Measurements from ENCODE around the gene MRPL30. TPM values are rescaled to one million over a fixed set of nuclear protein-coding genes. Genes with fewer than 3 reads are reported as not detected.

The MRPL30 gene
- total and polyA plus RNA-seq, 2 of the 8 experiments (the other 6 are each of a cell fraction or from before 2014, with no cell fraction given), result 22.3 to 46.2 TPM

- TF ChIP-seq NRF1 (IDR thresholded peaks at IDR 0.05; ENCODE audit: low read depth, low read length) (no peak), MAFK (IDR thresholded peaks at IDR 0.05; ENCODE audit: low read depth, low read length) (no peak), HDAC6 (IDR thresholded peaks at IDR 0.05; ENCODE audit: low read depth, low read length) (no peak), FOSL1 (IDR thresholded peaks at IDR 0.05; ENCODE audit: insufficient read depth, low read depth, low read length) (no peak), TAF7 (optimal IDR thresholded peaks at IDR 0.05; ENCODE audit: borderline replicate concordance, low read depth, low read length) (peak; percentile 54), SIX5 (IDR thresholded peaks at IDR 0.05; ENCODE audit: low read depth, low read length) (no peak), USF2 (IDR thresholded peaks at IDR 0.05; ENCODE audit: low read length) (peak; percentile 6; the same call in 1 of the 2 replicates)
These were observed 26.1 kb upstream of the MRPL30 start, which contains the start of the genes LIPT1 and TSGA10 (continued) for GRCh38 chr2:99154643-99155536.
